ENCODE measurements around the gene BRME1. TPM values are rescaled to one million over a fixed set of nuclear protein-coding genes. Genes with fewer than 3 reads are reported as not detected.
A peak's percentile ranks its signal among the peaks of the same experiment; 100 is the strongest.

Gene BRME1
- total and polyA plus RNA-seq, 2 of the 13 experiments (the other 11 are each of a cell fraction or from before 2014, with no cell fraction given) = 0.74 to 1.5 TPM

DNA sequence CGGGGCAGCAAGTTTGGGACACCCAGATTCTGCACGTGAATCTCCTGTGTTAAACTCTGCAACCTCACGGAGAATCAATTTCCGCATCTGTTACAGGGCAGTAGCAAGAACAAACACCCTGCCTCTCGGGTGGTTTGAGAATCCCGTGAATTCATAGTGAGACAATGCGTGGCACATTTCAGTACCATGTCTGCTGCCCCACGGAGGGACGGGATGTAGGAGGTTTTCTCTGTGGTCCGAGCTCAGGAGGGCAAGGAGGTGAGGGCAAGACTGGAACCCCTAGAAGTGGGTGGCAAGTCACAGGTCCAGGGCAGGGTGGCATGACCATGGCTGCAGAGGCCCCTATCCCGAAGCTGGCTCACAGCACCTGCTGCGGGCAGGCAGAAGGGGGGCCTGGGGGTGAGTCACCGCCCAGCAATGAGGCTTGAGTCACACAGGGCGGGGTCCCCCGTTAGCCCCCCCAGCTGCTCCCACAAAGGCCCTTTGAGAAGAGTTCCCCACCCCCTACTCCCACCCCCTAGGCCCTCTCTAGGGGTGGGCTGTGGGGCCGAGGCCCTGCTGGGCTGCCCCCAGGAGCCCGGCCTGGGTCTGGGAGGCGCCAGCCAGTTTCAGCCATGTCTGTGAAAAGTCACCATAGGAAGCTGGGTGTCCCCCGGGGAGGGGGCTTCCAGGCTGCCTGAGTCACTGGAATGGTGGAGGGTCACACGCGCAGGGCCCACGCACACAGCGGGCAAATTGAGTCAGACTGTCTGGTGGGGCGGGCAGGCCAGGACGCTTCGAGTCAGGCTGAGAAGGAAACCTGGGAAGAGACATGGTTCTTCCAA, 54.8 kb downstream of the BRME1 start (continued):
- no peak for TF ChIP-seq DZIP1 (CRISPR knock-in tag; IDR thresholded peaks at IDR 0.05)
- no peak for TF ChIP-seq TSC22D2 (CRISPR knock-in tag; IDR thresholded peaks at IDR 0.05; ENCODE audit: borderline replicate concordance)
- TF ChIP-seq ZNF724P (CRISPR knock-in tag; IDR thresholded peaks at IDR 0.05; ENCODE audit: borderline replicate concordance) = no peak
- TF ChIP-seq FUBP1 (CRISPR knock-in tag; IDR thresholded peaks at IDR 0.05; ENCODE audit: borderline replicate concordance) = no peak
- TF ChIP-seq SOX5 (CRISPR knock-in tag; IDR thresholded peaks at IDR 0.05; ENCODE audit: borderline replicate concordance) = peak; percentile 59; the same call in 1 of the 2 replicates
- TF ChIP-seq SMAD3 (CRISPR knock-in tag; IDR thresholded peaks at IDR 0.05) = 0 out of 2 replicates have a peak, but pooled peaks have one; percentile 40
- no peak for TF ChIP-seq JDP2 (CRISPR knock-in tag; IDR thresholded peaks at IDR 0.05; ENCODE audit: borderline replicate concordance)
- no peak for TF ChIP-seq PBX2 (CRISPR knock-in tag; IDR thresholded peaks at IDR 0.05)
- TF ChIP-seq KDM4B (CRISPR knock-in tag; IDR thresholded peaks at IDR 0.05) = no peak; the same call in 1 of the 2 replicates
- no peak; the same call in 1 of the 2 replicates for TF ChIP-seq ZNF556 (CRISPR knock-in tag; IDR thresholded peaks at IDR 0.05; ENCODE audit: borderline replicate concordance)
- peak; percentile 33; the same call in 1 of the 2 replicates for TF ChIP-seq YEATS4 (CRISPR knock-in tag; IDR thresholded peaks at IDR 0.05; ENCODE audit: borderline replicate concordance)
- no peak for TF ChIP-seq MTF2 (CRISPR knock-in tag; IDR thresholded peaks at IDR 0.05; ENCODE audit: borderline replicate concordance)
- TF ChIP-seq SP5 (CRISPR knock-in tag; IDR thresholded peaks at IDR 0.05; ENCODE audit: borderline replicate concordance, low read depth) = peak; percentile 94
- no peak for TF ChIP-seq NFYC (CRISPR knock-in tag; IDR thresholded peaks at IDR 0.05)
- TF ChIP-seq ZNF20 (CRISPR knock-in tag; IDR thresholded peaks at IDR 0.05) = no peak
- TF ChIP-seq THAP8 (CRISPR knock-in tag; IDR thresholded peaks at IDR 0.05; ENCODE audit: borderline replicate concordance) = no peak
- no peak for TF ChIP-seq ZNF513 (CRISPR knock-in tag; conservative IDR thresholded peaks at IDR 0.05)
- TF ChIP-seq ESRRA (CRISPR knock-in tag; IDR thresholded peaks at IDR 0.05; ENCODE audit: low read depth) = no peak
- TF ChIP-seq MIXL1 (CRISPR knock-in tag; IDR thresholded peaks at IDR 0.05) = no peak
- TF ChIP-seq, protein P1, sequence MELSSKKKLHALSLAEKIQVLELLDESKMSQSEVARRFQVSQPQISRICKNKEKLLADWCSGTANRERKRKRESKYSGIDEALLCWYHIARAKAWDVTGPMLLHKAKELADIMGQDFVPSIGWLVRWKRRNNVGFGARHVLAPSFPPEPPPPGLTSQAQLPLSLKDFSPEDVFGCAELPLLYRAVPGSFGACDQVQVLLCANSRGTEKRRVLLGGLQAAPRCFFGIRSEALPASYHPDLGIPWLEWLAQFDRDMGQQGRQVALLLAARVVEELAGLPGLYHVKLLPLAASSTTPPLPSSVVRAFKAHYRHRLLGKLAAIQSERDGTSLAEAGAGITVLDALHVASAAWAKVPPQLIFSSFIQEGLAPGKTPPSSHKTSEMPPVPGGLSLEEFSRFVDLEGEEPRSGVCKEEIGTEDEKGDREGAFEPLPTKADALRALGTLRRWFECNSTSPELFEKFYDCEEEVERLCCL (CRISPR knock-in tag; IDR thresholded peaks at IDR 0.05; ENCODE audit: borderline replicate concordance) = no peak
